ENCODE data around the gene ODAD4.
"Not testable (repeated sequence)": the region's sequence is repeated elsewhere in the genome, so short reads cannot be mapped to it uniquely, and the experiment has no call there.

DNA sequence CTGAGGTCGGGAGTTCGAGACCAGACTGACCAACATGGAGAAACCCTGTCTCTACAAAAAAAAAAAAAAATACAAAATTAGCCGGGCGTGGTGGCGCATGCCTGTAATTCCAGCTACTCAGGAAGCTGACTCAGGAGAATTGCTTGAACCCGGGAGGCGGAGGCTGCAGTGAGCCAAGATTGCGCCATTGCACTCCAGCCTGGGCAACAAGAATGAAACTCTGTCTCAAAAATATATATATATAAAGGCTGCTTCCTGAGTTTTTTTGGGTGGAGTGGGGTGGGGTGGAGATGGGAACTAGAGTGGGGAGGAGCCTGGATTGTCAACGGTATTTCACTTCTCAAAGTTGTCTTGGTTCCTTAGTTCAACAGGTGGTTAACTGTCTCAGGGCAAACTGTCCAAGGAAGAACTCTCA lies 79.9 kb downstream of the ODAD4 start:
- not testable (repeated sequence) for TF ChIP-seq CTCF, POLR2A (IDR thresholded peaks at IDR 0.05)
- peak in 1 of 2 donors; percentile 26 for TF ChIP-seq EP300 (IDR thresholded peaks at IDR 0.05)

Data from tibial nerve (tissue), 4 donors.